ENCODE measurements around the gene UGT2A2. TPM values are rescaled to one million over a fixed set of nuclear protein-coding genes. Genes with fewer than 3 reads are reported as not detected.

The UGT2A2 gene
- total and polyA plus RNA-seq, 8 donors, result not detected

- DNase-seq, result peak in 1 of 2 donors; percentile 14
- WGBS, 5 donors, result 34 to 53% (median 42%) methylated on average over 2 of the region's 2 CpGs
- TF ChIP-seq EP300 (IDR thresholded peaks at IDR 0.05) (no peak), POLR2A (IDR thresholded peaks at IDR 0.05) (no peak), CTCF (IDR thresholded peaks at IDR 0.05) (no peak), POLR2AphosphoS5 (IDR thresholded peaks at IDR 0.05) (no peak)
- no peak overlapping the region for H3K27ac ChIP-seq
- H3K36me3 ChIP-seq, result no peaks in the 10 kb centered on the region
- H3K9me3 ChIP-seq, result no peaks in the 10 kb centered on the region
- H3K27me3 ChIP-seq, result no peaks in the 10 kb centered on the region
- no peaks in the 10 kb centered on the region for H3K4me1 ChIP-seq
- H3K4me3 ChIP-seq, result no peak overlapping the region
- intact Hi-C loops (cut with DNase I; ENCODE audit: low total_unique reads), result no loop called here
Observed at GRCh38 chr4:69649629-69650028, 10.2 kb upstream of the UGT2A2 start.

DNA sequence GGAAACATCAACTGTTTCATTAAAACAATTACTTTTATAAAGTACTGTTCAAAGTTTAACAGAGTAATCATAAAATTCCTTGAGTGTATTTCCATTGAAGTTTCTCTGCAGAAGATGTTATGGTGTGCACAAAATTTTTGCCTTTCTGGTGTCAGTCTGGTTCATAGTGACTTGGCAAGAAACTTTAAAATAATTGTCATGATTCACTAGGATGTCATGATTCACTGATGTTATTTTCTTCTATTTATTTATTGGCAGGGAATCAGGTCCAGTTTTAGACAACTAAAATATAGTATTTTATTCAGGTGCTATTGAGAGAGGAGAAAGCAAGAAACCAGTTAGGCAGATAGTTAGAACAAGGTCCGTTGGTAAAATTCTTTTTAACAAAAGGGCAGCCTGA lies 9.8 kb upstream of the UGT2A2 start:
- WGBS, 5 donors, result 13 to 25% (median 18%) methylated on average over 1 of the region's 1 CpG
- TF ChIP-seq CTCF (IDR thresholded peaks at IDR 0.05) (no peak), EP300 (IDR thresholded peaks at IDR 0.05) (no peak), POLR2A (IDR thresholded peaks at IDR 0.05) (no peak), POLR2AphosphoS5 (IDR thresholded peaks at IDR 0.05) (no peak)
- H3K36me3 ChIP-seq, result no peaks in the 10 kb centered on the region
- no peak overlapping the region for H3K27ac ChIP-seq
- H3K4me3 ChIP-seq, result no peak overlapping the region
- intact Hi-C loops (cut with DNase I; ENCODE audit: low total_unique reads), result no loop called here
- H3K4me1 ChIP-seq, result no peaks in the 10 kb centered on the region
- no peaks in the 10 kb centered on the region for H3K9me3 ChIP-seq
- no peaks in the 10 kb centered on the region for H3K27me3 ChIP-seq
- no peak for DNase-seq

DNA sequence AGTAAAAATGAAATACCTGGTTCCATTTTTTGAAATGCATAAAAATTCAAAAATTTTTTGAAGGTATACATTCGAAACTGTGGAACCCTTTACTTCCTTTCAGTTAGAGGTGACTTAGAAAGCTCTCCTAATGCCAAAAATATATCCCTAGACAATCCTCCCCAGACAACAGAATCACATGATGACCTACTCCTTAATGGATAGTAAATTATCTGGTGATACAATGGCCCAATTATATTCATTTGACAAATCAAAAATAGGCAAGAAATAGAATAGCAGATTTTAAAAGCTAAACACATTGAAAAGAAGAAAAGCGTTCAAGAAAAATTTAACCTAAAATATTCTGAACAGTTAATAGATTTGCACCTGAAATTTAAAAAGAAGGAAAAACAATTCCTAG lies 3.5 kb upstream of the UGT2A2 start:
- Histone ChIP-seq H3K4me3 (no peak overlapping the region), H3K27me3 (no peaks in the 10 kb centered on the region), H3K9me3 (no peaks in the 10 kb centered on the region), H3K4me1 (no peaks in the 10 kb centered on the region), H3K27ac (no peak overlapping the region), H3K36me3 (no peaks in the 10 kb centered on the region)
- TF ChIP-seq EP300 (IDR thresholded peaks at IDR 0.05) (no peak), CTCF (IDR thresholded peaks at IDR 0.05) (no peak)
- whole genome bisulfite sequencing, 5 donors, result 81 to 91% (median 88%) methylated on average over 2 of the region's 2 CpGs
- intact Hi-C loops (cut with DNase I; ENCODE audit: low total_unique reads), result no loop called here
- DNase-seq, result no peak

DNA sequence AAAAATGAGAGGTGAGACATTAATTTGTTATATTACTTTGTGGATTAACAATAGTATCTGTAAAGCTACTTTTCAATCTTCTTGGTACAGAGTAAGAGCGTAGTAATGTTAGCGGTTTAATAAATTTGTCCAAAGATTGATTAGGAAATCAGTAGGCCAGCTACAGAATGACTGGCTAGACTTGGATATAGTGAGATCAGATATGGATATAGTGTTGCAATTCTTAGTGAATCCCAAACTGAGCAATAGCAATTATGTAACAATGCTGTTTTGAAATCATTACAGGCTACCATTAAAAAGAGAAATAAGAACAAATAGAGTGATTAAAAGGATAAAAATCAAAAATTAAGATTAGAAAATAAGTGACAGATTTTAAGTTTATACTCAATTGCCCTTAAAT lies 847 bp upstream of the UGT2A2 start:
- no peaks in the 10 kb centered on the region for H3K36me3 ChIP-seq
- TF ChIP-seq EP300 (IDR thresholded peaks at IDR 0.05) (no peak), CTCF (IDR thresholded peaks at IDR 0.05) (no peak), POLR2A (IDR thresholded peaks at IDR 0.05) (no peak), POLR2AphosphoS5 (IDR thresholded peaks at IDR 0.05) (no peak)
- H3K9me3 ChIP-seq, result no peaks in the 10 kb centered on the region
- WGBS, 5 donors, result 71 to 98% (median 95%) methylated on average over 2 of the region's 2 CpGs
- DNase-seq, result no peak
- no peak overlapping the region for H3K27ac ChIP-seq
- intact Hi-C loops (cut with DNase I; ENCODE audit: low total_unique reads), result no loop called here
- no peaks in the 10 kb centered on the region for H3K4me1 ChIP-seq
- no peaks in the 10 kb centered on the region for H3K27me3 ChIP-seq
- no peak overlapping the region for H3K4me3 ChIP-seq

Data from stomach (tissue), 9 donors.